ENCODE data around the gene CAMK1D. TPM values are rescaled to one million over a fixed set of nuclear protein-coding genes. Genes with fewer than 3 reads are reported as not detected.
A peak's percentile ranks its signal among the peaks of the same experiment; 100 is the strongest.

The CAMK1D gene
- polyA plus RNA-seq, 1 of the 3 experiments (the other 2 are of a cell fraction), result 4.1 TPM

DNA sequence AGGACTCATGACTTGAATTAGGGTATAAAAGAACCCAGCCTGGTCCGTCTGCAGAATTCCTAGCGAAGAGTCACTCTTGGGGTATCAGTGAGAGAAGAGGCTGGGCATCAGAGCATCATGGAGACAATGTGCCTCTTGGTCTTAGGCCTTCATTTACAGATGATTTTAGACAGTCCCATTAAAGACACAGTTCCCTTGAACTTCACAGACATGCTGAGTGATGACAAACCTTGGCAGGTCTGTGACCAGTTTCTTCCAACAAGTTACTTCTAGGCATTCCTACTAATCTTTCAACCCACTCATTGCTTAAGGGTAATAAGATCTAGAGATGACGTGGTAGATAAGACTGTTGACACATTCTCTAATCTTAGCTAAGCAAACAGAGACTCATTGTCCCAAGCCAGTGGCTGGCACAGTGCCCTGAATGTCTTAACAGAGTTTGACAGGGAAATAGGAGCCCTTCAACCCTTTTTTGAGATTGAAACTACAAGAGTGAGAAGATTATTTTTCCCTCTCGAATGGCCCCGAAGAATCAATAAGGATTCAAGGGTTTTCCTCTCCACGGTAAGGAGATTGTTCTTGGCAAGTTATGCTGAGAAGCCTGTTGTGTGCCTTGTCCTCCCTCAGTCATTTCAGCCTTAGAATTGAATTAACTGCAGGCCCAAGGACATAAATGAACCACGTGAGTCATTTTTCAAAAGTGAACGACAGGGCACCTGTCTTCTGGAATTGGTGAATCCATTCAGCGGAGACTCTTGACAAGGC lies 371.1 kb downstream of the CAMK1D start:
- no peak overlapping the region for H3K9ac ChIP-seq
- DNase-seq, result no peak
- no peaks in the 10 kb centered on the region for H3K79me2 ChIP-seq (ENCODE audit: insufficient read depth)
- peaks cover 3% of the 10 kb centered on the region for H3F3A ChIP-seq (replicated peaks; ENCODE audit: insufficient read depth)
- CTCF ChIA-PET, result interaction anchor here (0.7 to 2.2 kb wide), 6 partner anchors 9 to 458 kb away, joined by 3 to 7 read pairs (median 4); no protein-coding TSS in a partner anchor
- H4K20me1 ChIP-seq (ENCODE audit: insufficient read depth), result no peaks in the 10 kb centered on the region
- no peaks in the 10 kb centered on the region for H3K9me2 ChIP-seq
- no peaks in the 10 kb centered on the region for H3K36me3 ChIP-seq (replicated peaks in 1 of 2; ENCODE audit: control insufficient read depth in 1 of 2, insufficient read depth in 2 of 2, low read length in 1 of 2)
- no peaks in the 10 kb centered on the region for H3K9me3 ChIP-seq
- no peak overlapping the region for H2AFZ ChIP-seq (ENCODE audit: low read depth)
- no peak overlapping the region for H3K4me3 ChIP-seq (ENCODE audit: low read depth in 2 of 2, low read length in 1 of 2)
- POLR2A ChIA-PET, result no interaction called here
- peak overlapping the region; percentile 11 for H3K4me2 ChIP-seq
- H3K4me1 ChIP-seq (ENCODE audit: control insufficient read depth in 1 of 2, insufficient read depth in 2 of 2, low read depth in 1 of 2, low read length in 1 of 2), result peaks cover 4 to 8% of the 10 kb centered on the region in 2 experiments; a peak in 3 of 4 replicates
- WGBS (ENCODE audit: low lambda C conversion rate), result 55% methylated on average over 9 of the region's 9 CpGs
- H3K27me3 ChIP-seq (ENCODE audit: insufficient read depth), result no peaks in the 10 kb centered on the region
- H3K27ac ChIP-seq (ENCODE audit: low read depth in 2 of 2, low read length in 1 of 2), result peak overlapping the region in 1 of 2 experiments; percentile 21; a peak in 1 of 4 replicates
- TF ChIP-seq, protein P1, sequence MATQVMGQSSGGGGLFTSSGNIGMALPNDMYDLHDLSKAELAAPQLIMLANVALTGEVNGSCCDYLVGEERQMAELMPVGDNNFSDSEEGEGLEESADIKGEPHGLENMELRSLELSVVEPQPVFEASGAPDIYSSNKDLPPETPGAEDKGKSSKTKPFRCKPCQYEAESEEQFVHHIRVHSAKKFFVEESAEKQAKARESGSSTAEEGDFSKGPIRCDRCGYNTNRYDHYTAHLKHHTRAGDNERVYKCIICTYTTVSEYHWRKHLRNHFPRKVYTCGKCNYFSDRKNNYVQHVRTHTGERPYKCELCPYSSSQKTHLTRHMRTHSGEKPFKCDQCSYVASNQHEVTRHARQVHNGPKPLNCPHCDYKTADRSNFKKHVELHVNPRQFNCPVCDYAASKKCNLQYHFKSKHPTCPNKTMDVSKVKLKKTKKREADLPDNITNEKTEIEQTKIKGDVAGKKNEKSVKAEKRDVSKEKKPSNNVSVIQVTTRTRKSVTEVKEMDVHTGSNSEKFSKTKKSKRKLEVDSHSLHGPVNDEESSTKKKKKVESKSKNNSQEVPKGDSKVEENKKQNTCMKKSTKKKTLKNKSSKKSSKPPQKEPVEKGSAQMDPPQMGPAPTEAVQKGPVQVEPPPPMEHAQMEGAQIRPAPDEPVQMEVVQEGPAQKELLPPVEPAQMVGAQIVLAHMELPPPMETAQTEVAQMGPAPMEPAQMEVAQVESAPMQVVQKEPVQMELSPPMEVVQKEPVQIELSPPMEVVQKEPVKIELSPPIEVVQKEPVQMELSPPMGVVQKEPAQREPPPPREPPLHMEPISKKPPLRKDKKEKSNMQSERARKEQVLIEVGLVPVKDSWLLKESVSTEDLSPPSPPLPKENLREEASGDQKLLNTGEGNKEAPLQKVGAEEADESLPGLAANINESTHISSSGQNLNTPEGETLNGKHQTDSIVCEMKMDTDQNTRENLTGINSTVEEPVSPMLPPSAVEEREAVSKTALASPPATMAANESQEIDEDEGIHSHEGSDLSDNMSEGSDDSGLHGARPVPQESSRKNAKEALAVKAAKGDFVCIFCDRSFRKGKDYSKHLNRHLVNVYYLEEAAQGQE (IDR thresholded peaks at IDR 0.05; ENCODE audit: low read depth, low read length), result no peak
- TF ChIP-seq GABPA (IDR thresholded peaks at IDR 0.05; ENCODE audit: low read depth) (no peak), RFX5 (IDR thresholded peaks at IDR 0.05; ENCODE audit: low read length) (no peak), MEF2A (IDR thresholded peaks at IDR 0.05; ENCODE audit: borderline replicate concordance, low read depth) (no peak; the same call in 1 of the 2 replicates), TAF1 (IDR thresholded peaks at IDR 0.05; ENCODE audit: borderline replicate concordance, low read depth, low read length) (no peak), RXRA (IDR thresholded peaks at IDR 0.05; ENCODE audit: borderline replicate concordance, low read depth) (no peak), FOSL2 (IDR thresholded peaks at IDR 0.05; ENCODE audit: borderline replicate concordance, low read depth) (peak; percentile 30; the same call in 1 of the 2 replicates), RAD21 (IDR thresholded peaks at IDR 0.05; ENCODE audit: low read length) (no peak), POLR2AphosphoS5 (IDR thresholded peaks at IDR 0.05; ENCODE audit: low read depth, low read length) (no peak; the same call in 1 of the 2 replicates), EP300 (IDR thresholded peaks at IDR 0.05; ENCODE audit: borderline replicate concordance in 1 of 2, low read depth in 1 of 2, low read length in 1 of 2) (peak in 1 of 2 experiments; percentile 46; a peak in 1 of 4 replicates), NRF1 (IDR thresholded peaks at IDR 0.05; ENCODE audit: low read depth, low read length) (no peak), TCF12 (IDR thresholded peaks at IDR 0.05) (peak; percentile 75), TEAD4 (IDR thresholded peaks at IDR 0.05; ENCODE audit: borderline replicate concordance, insufficient read depth) (no peak), JUND (IDR thresholded peaks at IDR 0.05) (peak; percentile 59), FOXJ3 (CRISPR knock-in tag; IDR thresholded peaks at IDR 0.05) (no peak)
- TF ChIP-seq, protein P2, sequence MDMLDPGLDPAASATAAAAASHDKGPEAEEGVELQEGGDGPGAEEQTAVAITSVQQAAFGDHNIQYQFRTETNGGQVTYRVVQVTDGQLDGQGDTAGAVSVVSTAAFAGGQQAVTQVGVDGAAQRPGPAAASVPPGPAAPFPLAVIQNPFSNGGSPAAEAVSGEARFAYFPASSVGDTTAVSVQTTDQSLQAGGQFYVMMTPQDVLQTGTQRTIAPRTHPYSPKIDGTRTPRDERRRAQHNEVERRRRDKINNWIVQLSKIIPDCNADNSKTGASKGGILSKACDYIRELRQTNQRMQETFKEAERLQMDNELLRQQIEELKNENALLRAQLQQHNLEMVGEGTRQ (IDR thresholded peaks at IDR 0.05; ENCODE audit: borderline replicate concordance, low read depth, low read length), result no peak
- TF ChIP-seq, protein P3, sequence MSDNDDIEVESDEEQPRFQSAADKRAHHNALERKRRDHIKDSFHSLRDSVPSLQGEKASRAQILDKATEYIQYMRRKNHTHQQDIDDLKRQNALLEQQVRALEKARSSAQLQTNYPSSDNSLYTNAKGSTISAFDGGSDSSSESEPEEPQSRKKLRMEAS (IDR thresholded peaks at IDR 0.05; ENCODE audit: low read depth), result no peak
- TF ChIP-seq, protein P4, sequence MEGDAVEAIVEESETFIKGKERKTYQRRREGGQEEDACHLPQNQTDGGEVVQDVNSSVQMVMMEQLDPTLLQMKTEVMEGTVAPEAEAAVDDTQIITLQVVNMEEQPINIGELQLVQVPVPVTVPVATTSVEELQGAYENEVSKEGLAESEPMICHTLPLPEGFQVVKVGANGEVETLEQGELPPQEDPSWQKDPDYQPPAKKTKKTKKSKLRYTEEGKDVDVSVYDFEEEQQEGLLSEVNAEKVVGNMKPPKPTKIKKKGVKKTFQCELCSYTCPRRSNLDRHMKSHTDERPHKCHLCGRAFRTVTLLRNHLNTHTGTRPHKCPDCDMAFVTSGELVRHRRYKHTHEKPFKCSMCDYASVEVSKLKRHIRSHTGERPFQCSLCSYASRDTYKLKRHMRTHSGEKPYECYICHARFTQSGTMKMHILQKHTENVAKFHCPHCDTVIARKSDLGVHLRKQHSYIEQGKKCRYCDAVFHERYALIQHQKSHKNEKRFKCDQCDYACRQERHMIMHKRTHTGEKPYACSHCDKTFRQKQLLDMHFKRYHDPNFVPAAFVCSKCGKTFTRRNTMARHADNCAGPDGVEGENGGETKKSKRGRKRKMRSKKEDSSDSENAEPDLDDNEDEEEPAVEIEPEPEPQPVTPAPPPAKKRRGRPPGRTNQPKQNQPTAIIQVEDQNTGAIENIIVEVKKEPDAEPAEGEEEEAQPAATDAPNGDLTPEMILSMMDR (IDR thresholded peaks at IDR 0.05), result no peak
- TF ChIP-seq, protein P5, sequence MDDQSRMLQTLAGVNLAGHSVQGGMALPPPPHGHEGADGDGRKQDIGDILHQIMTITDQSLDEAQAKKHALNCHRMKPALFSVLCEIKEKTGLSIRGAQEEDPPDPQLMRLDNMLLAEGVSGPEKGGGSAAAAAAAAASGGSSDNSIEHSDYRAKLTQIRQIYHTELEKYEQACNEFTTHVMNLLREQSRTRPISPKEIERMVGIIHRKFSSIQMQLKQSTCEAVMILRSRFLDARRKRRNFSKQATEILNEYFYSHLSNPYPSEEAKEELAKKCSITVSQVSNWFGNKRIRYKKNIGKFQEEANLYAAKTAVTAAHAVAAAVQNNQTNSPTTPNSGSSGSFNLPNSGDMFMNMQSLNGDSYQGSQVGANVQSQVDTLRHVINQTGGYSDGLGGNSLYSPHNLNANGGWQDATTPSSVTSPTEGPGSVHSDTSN (IDR thresholded peaks at IDR 0.05), result peak; percentile 81
- TF ChIP-seq, protein P6, sequence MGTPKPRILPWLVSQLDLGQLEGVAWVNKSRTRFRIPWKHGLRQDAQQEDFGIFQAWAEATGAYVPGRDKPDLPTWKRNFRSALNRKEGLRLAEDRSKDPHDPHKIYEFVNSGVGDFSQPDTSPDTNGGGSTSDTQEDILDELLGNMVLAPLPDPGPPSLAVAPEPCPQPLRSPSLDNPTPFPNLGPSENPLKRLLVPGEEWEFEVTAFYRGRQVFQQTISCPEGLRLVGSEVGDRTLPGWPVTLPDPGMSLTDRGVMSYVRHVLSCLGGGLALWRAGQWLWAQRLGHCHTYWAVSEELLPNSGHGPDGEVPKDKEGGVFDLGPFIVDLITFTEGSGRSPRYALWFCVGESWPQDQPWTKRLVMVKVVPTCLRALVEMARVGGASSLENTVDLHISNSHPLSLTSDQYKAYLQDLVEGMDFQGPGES (IDR thresholded peaks at IDR 0.05; ENCODE audit: low read depth, low read length), result no peak
- TF ChIP-seq, protein P7, sequence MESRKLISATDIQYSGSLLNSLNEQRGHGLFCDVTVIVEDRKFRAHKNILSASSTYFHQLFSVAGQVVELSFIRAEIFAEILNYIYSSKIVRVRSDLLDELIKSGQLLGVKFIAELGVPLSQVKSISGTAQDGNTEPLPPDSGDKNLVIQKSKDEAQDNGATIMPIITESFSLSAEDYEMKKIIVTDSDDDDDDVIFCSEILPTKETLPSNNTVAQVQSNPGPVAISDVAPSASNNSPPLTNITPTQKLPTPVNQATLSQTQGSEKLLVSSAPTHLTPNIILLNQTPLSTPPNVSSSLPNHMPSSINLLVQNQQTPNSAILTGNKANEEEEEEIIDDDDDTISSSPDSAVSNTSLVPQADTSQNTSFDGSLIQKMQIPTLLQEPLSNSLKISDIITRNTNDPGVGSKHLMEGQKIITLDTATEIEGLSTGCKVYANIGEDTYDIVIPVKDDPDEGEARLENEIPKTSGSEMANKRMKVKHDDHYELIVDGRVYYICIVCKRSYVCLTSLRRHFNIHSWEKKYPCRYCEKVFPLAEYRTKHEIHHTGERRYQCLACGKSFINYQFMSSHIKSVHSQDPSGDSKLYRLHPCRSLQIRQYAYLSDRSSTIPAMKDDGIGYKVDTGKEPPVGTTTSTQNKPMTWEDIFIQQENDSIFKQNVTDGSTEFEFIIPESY (IDR thresholded peaks at IDR 0.05; ENCODE audit: borderline replicate concordance, low read depth), result no peak

Data from SK-N-SH (cell line).